ENCODE measurements around the gene RASGRP1. TPM values are rescaled to one million over a fixed set of nuclear protein-coding genes. Genes with fewer than 3 reads are reported as not detected.
"Not testable (repeated sequence)": the region's sequence is repeated elsewhere in the genome, so short reads cannot be mapped to it uniquely, and the experiment has no call there.

The RASGRP1 gene
- total and polyA plus RNA-seq, 2 donors (not counting 1 experiment from before 2014, with no cell fraction given), result 17.7 to 24.7 TPM

DNA sequence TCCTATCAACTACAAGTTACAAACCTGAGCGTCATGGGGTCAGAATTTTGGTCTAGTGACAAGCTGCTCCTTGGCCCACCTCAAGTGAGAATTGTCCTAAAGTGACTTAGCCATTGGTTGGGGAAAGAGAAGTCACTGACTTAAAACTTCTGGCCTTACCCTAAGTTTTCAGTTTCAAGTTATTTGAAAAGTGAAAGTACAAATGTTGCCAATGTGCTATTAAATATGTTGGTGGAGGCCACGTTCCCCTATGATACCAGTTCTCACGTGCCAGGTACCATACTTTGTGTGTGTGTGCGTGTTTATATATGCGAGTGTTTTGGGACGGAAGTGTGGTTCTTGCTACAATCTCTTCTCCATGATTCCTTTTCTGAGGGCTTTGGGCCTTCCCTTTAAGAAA, 22.6 kb upstream of the RASGRP1 start:
- Histone ChIP-seq H3K9me3 (ENCODE audit: control extremely low read depth in 1 of 3, control insufficient read depth in 2 of 3, insufficient read depth in 1 of 3, low read length in 2 of 3) (no peaks in the 10 kb centered on the region), H3K36me3 (replicated peaks in 1 of 2; ENCODE audit: control extremely low read depth in 1 of 2, control insufficient read depth in 1 of 2, extremely low read depth in 1 of 2, insufficient read depth in 2 of 2, low read length in 1 of 2) (no peaks in the 10 kb centered on the region), H3K4me2 (replicated peaks; ENCODE audit: low read depth, low read length, poor library complexity, severe bottlenecking) (peak overlapping the region; percentile 49), H3K27me3 (replicated peaks in 1 of 4; ENCODE audit: control extremely low read depth in 1 of 4, control insufficient read depth in 3 of 4, insufficient read depth in 4 of 4, low read length in 3 of 4) (no peaks in the 10 kb centered on the region), H4K20me1 (ENCODE audit: control insufficient read depth, insufficient read depth, low read length, poor library complexity, severe bottlenecking) (no peaks in the 10 kb centered on the region), H3K27ac (ENCODE audit: low read length in 2 of 2) (peak overlapping the region; percentile 5 to 54), H3K79me2 (ENCODE audit: control insufficient read depth, insufficient read depth, low read length) (no peaks in the 10 kb centered on the region), H3K9ac (ENCODE audit: low read length) (no peak overlapping the region), H3K4me1 (ENCODE audit: control insufficient read depth in 2 of 2, insufficient read depth in 2 of 2, low read length in 2 of 2) (peaks cover 7 to 8% of the 10 kb centered on the region in 2 donors), H2AFZ (ENCODE audit: insufficient read depth, low read depth, low read length, poor library complexity, severe bottlenecking) (peak overlapping the region; percentile 57), H3K4me3 (ENCODE audit: control extremely low read depth in 1 of 5, extremely low read depth in 1 of 5, insufficient read depth in 1 of 5, low read depth in 2 of 5, low read length in 4 of 5) (no peak overlapping the region)
- intact Hi-C loops (cut with micrococcal nuclease), result no loop called here
- POLR2A ChIA-PET, result no interaction called here
- WGBS (ENCODE audit: insufficient coverage), result 8% methylated on average over 2 of the region's 6 CpGs
- ATAC-seq (ENCODE audit: low read depth) (peak; percentile 21), DNase-seq (peak; percentile 42)
- Mint-ChIP-seq H3K27ac (peak overlapping the region; percentile 51), H3K27me3 (no peaks in the 10 kb centered on the region), H3K9me3 (ENCODE audit: insufficient read depth) (no peaks in the 10 kb centered on the region), H3K4me3 (no peak overlapping the region), H3K4me1 (peaks cover 16% of the 10 kb centered on the region)
- CTCF ChIA-PET, result interaction anchor here (1.0 to 1.7 kb wide), 5 partner anchors 20 to 103 kb away, joined by 4 to 7 read pairs (median 5); partner anchors contain the start of gene RASGRP1
- no peak for TF ChIP-seq EZH2 (IDR thresholded peaks at IDR 0.05; ENCODE audit: borderline replicate concordance, insufficient read depth, low read depth, low read length, poor library complexity, severe bottlenecking)
- TF ChIP-seq, protein P1, sequence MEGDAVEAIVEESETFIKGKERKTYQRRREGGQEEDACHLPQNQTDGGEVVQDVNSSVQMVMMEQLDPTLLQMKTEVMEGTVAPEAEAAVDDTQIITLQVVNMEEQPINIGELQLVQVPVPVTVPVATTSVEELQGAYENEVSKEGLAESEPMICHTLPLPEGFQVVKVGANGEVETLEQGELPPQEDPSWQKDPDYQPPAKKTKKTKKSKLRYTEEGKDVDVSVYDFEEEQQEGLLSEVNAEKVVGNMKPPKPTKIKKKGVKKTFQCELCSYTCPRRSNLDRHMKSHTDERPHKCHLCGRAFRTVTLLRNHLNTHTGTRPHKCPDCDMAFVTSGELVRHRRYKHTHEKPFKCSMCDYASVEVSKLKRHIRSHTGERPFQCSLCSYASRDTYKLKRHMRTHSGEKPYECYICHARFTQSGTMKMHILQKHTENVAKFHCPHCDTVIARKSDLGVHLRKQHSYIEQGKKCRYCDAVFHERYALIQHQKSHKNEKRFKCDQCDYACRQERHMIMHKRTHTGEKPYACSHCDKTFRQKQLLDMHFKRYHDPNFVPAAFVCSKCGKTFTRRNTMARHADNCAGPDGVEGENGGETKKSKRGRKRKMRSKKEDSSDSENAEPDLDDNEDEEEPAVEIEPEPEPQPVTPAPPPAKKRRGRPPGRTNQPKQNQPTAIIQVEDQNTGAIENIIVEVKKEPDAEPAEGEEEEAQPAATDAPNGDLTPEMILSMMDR (IDR thresholded peaks at IDR 0.05), result no peak

DNA sequence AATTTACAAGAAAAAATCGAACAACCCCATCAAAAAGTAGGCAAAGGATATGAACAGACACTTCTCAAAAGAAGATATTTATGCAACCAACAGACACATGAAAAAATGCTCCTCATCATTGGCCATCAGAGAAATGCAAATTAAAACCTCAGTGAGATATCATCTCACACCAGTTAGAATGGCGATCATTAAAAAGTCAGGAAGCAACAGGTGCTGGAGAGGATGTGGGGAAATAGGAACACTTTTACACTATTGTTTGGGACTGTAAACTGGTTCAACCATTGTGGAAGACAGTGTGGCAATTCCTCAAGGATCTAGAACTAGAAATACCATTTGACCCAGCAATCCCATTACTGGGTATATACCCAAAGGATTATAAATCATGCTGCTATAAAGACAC, 21.4 kb upstream of the RASGRP1 start:
- H3K4me3 Mint-ChIP-seq; H3K4me2 ChIP-seq (replicated peaks; ENCODE audit: low read depth, low read length, poor library complexity, severe bottlenecking); H3K27ac Mint-ChIP-seq; H3K27ac ChIP-seq (ENCODE audit: low read length in 2 of 2); H3K27me3 Mint-ChIP-seq; H3K79me2 ChIP-seq (ENCODE audit: control insufficient read depth, insufficient read depth, low read length); H3K27me3 ChIP-seq (replicated peaks in 1 of 4; ENCODE audit: control extremely low read depth in 1 of 4, control insufficient read depth in 3 of 4, insufficient read depth in 4 of 4, low read length in 3 of 4); H3K36me3 ChIP-seq (replicated peaks in 1 of 2; ENCODE audit: control extremely low read depth in 1 of 2, control insufficient read depth in 1 of 2, extremely low read depth in 1 of 2, insufficient read depth in 2 of 2, low read length in 1 of 2); H3K9me3 ChIP-seq (ENCODE audit: control extremely low read depth in 1 of 3, control insufficient read depth in 2 of 3, insufficient read depth in 1 of 3, low read length in 2 of 3); H3K4me3 ChIP-seq (ENCODE audit: control extremely low read depth in 1 of 5, extremely low read depth in 1 of 5, insufficient read depth in 1 of 5, low read depth in 2 of 5, low read length in 4 of 5); POLR2A ChIA-PET; H4K20me1 ChIP-seq (ENCODE audit: control insufficient read depth, insufficient read depth, low read length, poor library complexity, severe bottlenecking); intact Hi-C loops (cut with micrococcal nuclease); DNase-seq; H3K9me3 Mint-ChIP-seq (ENCODE audit: insufficient read depth); H3K4me1 ChIP-seq (ENCODE audit: control insufficient read depth in 2 of 2, insufficient read depth in 2 of 2, low read length in 2 of 2); H3K9ac ChIP-seq (ENCODE audit: low read length); ATAC-seq (ENCODE audit: low read depth); CTCF ChIA-PET; H2AFZ ChIP-seq (ENCODE audit: insufficient read depth, low read depth, low read length, poor library complexity, severe bottlenecking): not testable (repeated sequence)
- 100% methylated on average over 1 of the region's 2 CpGs for whole genome bisulfite sequencing (ENCODE audit: insufficient coverage)
- peaks cover 16% of the 10 kb centered on the region for H3K4me1 Mint-ChIP-seq

All from B cell (primary cell).